K562 (cell line): ENCODE measurements around the gene ARL3. TPM values are rescaled to one million over a fixed set of nuclear protein-coding genes. Genes with fewer than 3 reads are reported as not detected.

ENCODE experiments used
- ATAC-seq: fragments of 200-7000 bp; cut with Tn5 transposase; 3 replicates; pipeline ENCODE4 v1.9.1; 2020; ENCODE audit warnings: moderate library complexity
- BruUV-seq: library from RNA; stranded (reverse); fragments of 400-500 nt; replicated peaks from 2 replicates; lab custom pipeline; 2021; lab: Mats Ljungman, UMichigan
- CTCF ChIA-PET: fragments of 300-600 bp; formaldehyde crosslinking; extraction: SDS; loops from one replicate; lab custom pipeline; 2021; ENCODE audit warnings: low intra/inter-chr PET ratio; lab: Yijun Ruan, JAX
- POLR2A ChIA-PET: fragments of 300-600, 350-650 bp; sonication (Branson Sonifier 250); formaldehyde crosslinking; extraction: SDS; loops from one replicate; lab custom pipeline; 2021; ENCODE audit warnings: antibody characterized with exemption, inconsistent platforms; lab: Yijun Ruan, JAX
- DNase-seq, 4 experiments: peaks; one replicate each; pipeline versions ENCODE4 v3.0.0 to v3.0.0-alpha.2; 2011 to 2018; ENCODE audit warnings: low spot score in 3 of 4, mixed read lengths in 3 of 4; ENCODE audit errors: extremely low read depth in 1 of 4
- FAIRE-seq: peaks from 2 replicates; lab custom pipeline; 2011; peaks lifted over from hg19 to GRCh38; lab: Jason Lieb, UNC
- H2AFZ ChIP-seq: 2 replicates; pipeline ENCODE4 v1.6.0; 2011; ENCODE audit warnings: low read depth, low read length, control low read depth, inconsistent platforms
- H3K27ac ChIP-seq: fragments of 200-600 bp; 3 replicates; pipeline ENCODE4 v1.8.0; 2011; ENCODE audit warnings: low read depth, mild to moderate bottlenecking, control low read depth, inconsistent platforms, low read length, moderate library complexity, mixed read lengths; ENCODE audit errors: extremely low read depth
- H3K27me3 ChIP-seq, 2 experiments: fragments of 300-600 bp in 1 of 2; 2 replicates in 1 of 2; 3 replicates in 1 of 2; pipeline versions ENCODE4 v1.6.0 to v1.8.0; 2011; ENCODE audit warnings: inconsistent platforms in 2 of 2, low read length in 2 of 2, mild to moderate bottlenecking in 1 of 2, mixed read lengths in 1 of 2, moderate library complexity in 1 of 2; ENCODE audit not compliant: control insufficient read depth in 2 of 2, insufficient read depth in 2 of 2
- H3K36me3 ChIP-seq: fragments of 300-600 bp; 3 replicates; pipeline ENCODE4 v1.8.0; 2011; ENCODE audit warnings: mild to moderate bottlenecking, low read length, inconsistent platforms; ENCODE audit not compliant: control insufficient read depth, insufficient read depth
- H3K4me1 ChIP-seq, 2 experiments: fragments of 200-600 bp in 1 of 2; replicated peaks in 1 of 2; 2 replicates in 1 of 2; 3 replicates in 1 of 2; pipeline versions ENCODE4 v1.5.1 to v1.8.0; 2011; ENCODE audit warnings: inconsistent platforms in 2 of 2, low read length in 2 of 2, mild to moderate bottlenecking in 1 of 2, mixed read lengths in 1 of 2, moderate library complexity in 1 of 2; ENCODE audit not compliant: control insufficient read depth in 2 of 2, insufficient read depth in 2 of 2
- H3K4me2 ChIP-seq: 2 replicates; pipeline ENCODE4 v1.6.1; 2011; ENCODE audit warnings: low read length, control low read depth, inconsistent platforms, mixed read lengths; ENCODE audit not compliant: insufficient read depth
- H3K4me3 ChIP-seq: fragments of 200-600 bp; sonication (generic), shearing (Covaris generic); 2 replicates; pipeline ENCODE4 v1.5.1; 2016; ENCODE audit warnings: control low read depth, inconsistent platforms
- H3K79me2 ChIP-seq: fragments of 200-600 bp; 3 replicates; pipeline ENCODE4 v1.8.0; 2011; ENCODE audit warnings: low read length, inconsistent platforms; ENCODE audit not compliant: control insufficient read depth, insufficient read depth
- H3K9ac ChIP-seq, 2 experiments: 2 replicates each; pipeline versions ENCODE4 v1.6.0 to v1.6.1; 2011; ENCODE audit warnings: low read depth in 2 of 2, low read length in 2 of 2, control low read depth in 1 of 2, inconsistent platforms in 1 of 2, mild to moderate bottlenecking in 1 of 2, mixed read lengths in 1 of 2; ENCODE audit not compliant: insufficient read depth in 1 of 2
- H3K9me1 ChIP-seq: one replicate; pipeline ENCODE4 v1.6.0; 2011; ENCODE audit warnings: inconsistent platforms, mild to moderate bottlenecking, low read length, moderate library complexity; ENCODE audit not compliant: control insufficient read depth, insufficient read depth
- H3K9me3 ChIP-seq: replicated peaks from 2 replicates; pipeline ENCODE4 v1.5.1; 2011; ENCODE audit warnings: low read depth, low read length, inconsistent platforms; ENCODE audit not compliant: control insufficient read depth, insufficient read depth
- H4K20me1 ChIP-seq: replicated peaks from 2 replicates; pipeline ENCODE4 v1.6.1; 2011; ENCODE audit warnings: low read length, inconsistent platforms, mixed read lengths; ENCODE audit not compliant: control insufficient read depth, insufficient read depth
- ARNT ChIP-seq, 2 experiments: fragments of 450-650 bp; IDR thresholded peaks; 2 replicates each; pipeline ENCODE4 v1.6.1; 2016; ENCODE audit warnings: mild to moderate bottlenecking in 1 of 2
- ATF4 ChIP-seq: fragments of 450-650 bp; formaldehyde crosslinking; IDR thresholded peaks from 2 replicates; pipeline ENCODE4 v1.4.0; 2022; ENCODE audit warnings: mild to moderate bottlenecking, moderate library complexity
- CBX2 ChIP-seq: fragments of 200-600 bp; sonication (generic); IDR thresholded peaks from one replicate; pipeline ENCODE4 v1.6.1; 2012; ENCODE audit warnings: mild to moderate bottlenecking, low read length, inconsistent platforms; ENCODE audit not compliant: insufficient read depth, poor library complexity, severe bottlenecking
- COPS2 ChIP-seq: fragments of 450-650 bp; conservative IDR thresholded peaks from 2 replicates; pipeline ENCODE4 v1.6.1; 2016; ENCODE audit warnings: mild to moderate bottlenecking, moderate library complexity
- DEAF1 ChIP-seq: fragments of 450-650 bp; formaldehyde crosslinking; IDR thresholded peaks from 2 replicates; pipeline ENCODE4 v1.4.0; 2020; ENCODE audit warnings: mild to moderate bottlenecking, moderate library complexity
- MBD2 ChIP-seq: sonication (generic); IDR thresholded peaks from 2 replicates; pipeline ENCODE4 v1.6.1; 2016; ENCODE audit warnings: low read depth, borderline replicate concordance
- MLX ChIP-seq, 2 experiments: fragments of 450-650 bp in 1 of 2; sonication (generic) in 1 of 2; formaldehyde crosslinking; conservative IDR thresholded peaks; 2 replicates each; pipeline versions ENCODE4 v1.4.0 to v1.8.1; 2020 to 2022; ENCODE audit warnings: mild to moderate bottlenecking in 1 of 2, missing genetic modification reagents in 1 of 2
- NFE2L1 ChIP-seq: fragments of 450-650 bp; IDR thresholded peaks from 2 replicates; pipeline ENCODE4 v1.6.1; 2016; ENCODE audit warnings: missing genetic modification characterization, low read depth, mild to moderate bottlenecking, missing compliant biosample characterization, moderate library complexity, borderline replicate concordance
- NR1H2 ChIP-seq: sonication (generic); formaldehyde crosslinking; IDR thresholded peaks from 2 replicates; pipeline ENCODE4 v1.4.0; 2020; ENCODE audit warnings: mild to moderate bottlenecking, missing genetic modification reagents
- NR2F6 ChIP-seq: fragments of 450-650 bp; formaldehyde crosslinking; IDR thresholded peaks from 2 replicates; pipeline ENCODE4 v1.4.0; 2020; ENCODE audit warnings: mild to moderate bottlenecking
- NUFIP1 ChIP-seq: fragments of 450-650 bp; IDR thresholded peaks from 2 replicates; pipeline ENCODE4 v1.6.1; 2018; ENCODE audit not compliant: partially characterized antibody
- STAT5A ChIP-seq: IDR thresholded peaks from 2 replicates; pipeline ENCODE4 v1.6.1; 2012; ENCODE audit warnings: low read length, inconsistent platforms, borderline replicate concordance
- USF2 ChIP-seq: sonication (generic); formaldehyde crosslinking; IDR thresholded peaks from 2 replicates; pipeline ENCODE4 v1.5.0; 2020; ENCODE audit warnings: missing genetic modification reagents
- ZBTB5 ChIP-seq: fragments of 450-650 bp; IDR thresholded peaks from 2 replicates; pipeline ENCODE4 v1.6.1; 2017; ENCODE audit warnings: antibody characterized with exemption
- ZNF766 ChIP-seq: fragments of 200-800 bp; sonication (Bioruptor generic); conservative IDR thresholded peaks from 2 replicates; pipeline ENCODE4 v1.6.1; 2016; ENCODE audit warnings: missing genetic modification characterization, missing compliant biosample characterization
- WGBS: fragments of 100-300 bp; shearing (Covaris generic); methylation state at CpG from one replicate; pipeline ENCODE4 v1.1.6; 2016; ENCODE audit warnings: low coverage, mixed read lengths; ENCODE audit not compliant: insufficient coverage; ENCODE audit errors: missing lambda C conversion rate; 5-methylcytosine and 5-hydroxymethylcytosine counted together
- in situ Hi-C: fragments of 300-500 bp; cut with MboI; formaldehyde crosslinking; loops from 4 replicates; pipeline ENCODE4 v1.15.0; 2018; ENCODE audit warnings: inconsistent platforms, mixed read lengths
- intact Hi-C: fragments of 100-400 bp; cut with micrococcal nuclease; formaldehyde crosslinking; loops from 2 replicates; pipeline ENCODE4 v1.14.2; 2022
- polyA plus RNA-seq, 8 experiments: library from polyadenylated mRNA; depleted of rRNA in 4 of 8; stranded (reverse) in 5 of 8; unstranded in 3 of 8; fragments of >200 nt; fragmentation: Nextera tagmentation in 2 of 8; fragmentation: Illumina TruSeq in 1 of 8; extraction: Ambion mirVana in 2 of 8; extraction: Trizol in 1 of 8; gene quantifications; 2 replicates each; pipeline versions ENCODE4 v1.2.1 to v1.2.3, GENCODE V29; 2011 to 2014; ENCODE audit warnings: inconsistent platforms in 1 of 8, missing spikeins in 1 of 8
- total RNA-seq, 7 experiments: library from RNA; depleted of rRNA in 6 of 7; stranded (reverse); fragments of >200 nt in 6 of 7; fragmentation: Illumina TruSeq in 2 of 7; extraction: Trizol in 2 of 7; gene quantifications; 2 replicates each; pipeline versions ENCODE4 v1.2.1 to v1.2.3, GENCODE V29; 2011 to 2021; ENCODE audit warnings: low replicate concordance in 1 of 7

The ARL3 gene
- total and polyA plus RNA-seq, 9 of the 15 experiments (the other 6 are each of a cell fraction or from before 2014, with no cell fraction given), result 2.9 to 8.9 (median 4.8) TPM

- FAIRE-seq (no peak), ATAC-seq (no peak), DNase-seq (no peak)
- BruUV-seq, result no TSS peak
- no peak overlapping the region for H2AFZ ChIP-seq
- 97% methylated on average over 3 of the region's 7 CpGs for WGBS
- H3K9me3 ChIP-seq, result no peaks in the 10 kb centered on the region
- POLR2A ChIA-PET, result interaction anchor here (0.6 to 6.2 kb wide), 2 partner anchors 10 to 14 kb away, joined by 4 to 60 read pairs; no protein-coding TSS in a partner anchor
- in situ Hi-C loops, result no loop called here
- H4K20me1 ChIP-seq, result 0 out of 2 replicates have a peak, but pooled peaks cover 4% of the 10 kb centered on the region
- H3K4me2 ChIP-seq, result 0 out of 2 replicates have a peak overlapping the region, but pooled peaks have one; percentile 87
- intact Hi-C loops, result loop anchor here (5.0 kb wide), 1 partner anchor 65 kb away; the partner anchor contains the start of genes ARL3 and SFXN2
- H3K79me2 ChIP-seq, result peaks cover 95% of the 10 kb centered on the region
- peaks cover 15% of the 10 kb centered on the region; the same call in 2 of the 3 replicates for H3K36me3 ChIP-seq
- peaks cover 2% of the 10 kb centered on the region for H3K9me1 ChIP-seq
- CTCF ChIA-PET, result no interaction called here
- H3K27me3 ChIP-seq, result no peaks in the 10 kb centered on the region
- H3K4me3 ChIP-seq, result no peak overlapping the region; the same call in 1 of the 2 replicates
- peaks cover 3 to 83% of the 10 kb centered on the region in 2 experiments; a peak in 4 of 5 replicates for H3K4me1 ChIP-seq
- H3K9ac ChIP-seq, result peak overlapping the region in 1 of 2 experiments; percentile 98; a peak in 2 of 4 replicates
- H3K27ac ChIP-seq, result no peak overlapping the region
- no peak for TF ChIP-seq STAT5A
- TF ChIP-seq MLX (CRISPR knock-in tag; conservative IDR thresholded peaks at IDR 0.05), result no peak
- TF ChIP-seq NFE2L1 (tag), result no peak
- no peak for TF ChIP-seq CBX2
- no peak for TF ChIP-seq ATF4 (CRISPR knock-in tag)
- TF ChIP-seq NUFIP1, result no peak
- TF ChIP-seq ARNT (IDR thresholded peaks at IDR 0.05), result no peak
- TF ChIP-seq COPS2, result no peak
- TF ChIP-seq NR2F6 (CRISPR knock-in tag), result no peak
- TF ChIP-seq NR1H2 (CRISPR knock-in tag), result no peak
- no peak for TF ChIP-seq DEAF1
- no peak for TF ChIP-seq ZNF766 (CRISPR knock-in tag)
- no peak for TF ChIP-seq MBD2
- TF ChIP-seq USF2 (CRISPR knock-in tag), result no peak
- TF ChIP-seq ZBTB5, result no peak
Measured at GRCh38 chr10:102647443-102648268, 66.5 kb downstream of the ARL3 start.
